ENCODE measurements around the gene DTX1.
A peak's percentile ranks its signal among the peaks of the same experiment; 100 is the strongest.

DTX1 gene

GRCh38 chr12:113041560-113041959, 15.0 kb upstream of the DTX1 start:
- no peak for DNase-seq (ENCODE audit: low read depth)
- in situ Hi-C loops (cut with HindIII; ENCODE audit: low sequenced_read_pairs) = no loop called here
- no peak overlapping the region for H3K4me3 ChIP-seq (ENCODE audit: low read depth, low read length)
- TF ChIP-seq, protein P1, sequence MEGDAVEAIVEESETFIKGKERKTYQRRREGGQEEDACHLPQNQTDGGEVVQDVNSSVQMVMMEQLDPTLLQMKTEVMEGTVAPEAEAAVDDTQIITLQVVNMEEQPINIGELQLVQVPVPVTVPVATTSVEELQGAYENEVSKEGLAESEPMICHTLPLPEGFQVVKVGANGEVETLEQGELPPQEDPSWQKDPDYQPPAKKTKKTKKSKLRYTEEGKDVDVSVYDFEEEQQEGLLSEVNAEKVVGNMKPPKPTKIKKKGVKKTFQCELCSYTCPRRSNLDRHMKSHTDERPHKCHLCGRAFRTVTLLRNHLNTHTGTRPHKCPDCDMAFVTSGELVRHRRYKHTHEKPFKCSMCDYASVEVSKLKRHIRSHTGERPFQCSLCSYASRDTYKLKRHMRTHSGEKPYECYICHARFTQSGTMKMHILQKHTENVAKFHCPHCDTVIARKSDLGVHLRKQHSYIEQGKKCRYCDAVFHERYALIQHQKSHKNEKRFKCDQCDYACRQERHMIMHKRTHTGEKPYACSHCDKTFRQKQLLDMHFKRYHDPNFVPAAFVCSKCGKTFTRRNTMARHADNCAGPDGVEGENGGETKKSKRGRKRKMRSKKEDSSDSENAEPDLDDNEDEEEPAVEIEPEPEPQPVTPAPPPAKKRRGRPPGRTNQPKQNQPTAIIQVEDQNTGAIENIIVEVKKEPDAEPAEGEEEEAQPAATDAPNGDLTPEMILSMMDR (IDR thresholded peaks at IDR 0.05; ENCODE audit: low read depth, low read length, missing control alignments) = no peak

DNA sequence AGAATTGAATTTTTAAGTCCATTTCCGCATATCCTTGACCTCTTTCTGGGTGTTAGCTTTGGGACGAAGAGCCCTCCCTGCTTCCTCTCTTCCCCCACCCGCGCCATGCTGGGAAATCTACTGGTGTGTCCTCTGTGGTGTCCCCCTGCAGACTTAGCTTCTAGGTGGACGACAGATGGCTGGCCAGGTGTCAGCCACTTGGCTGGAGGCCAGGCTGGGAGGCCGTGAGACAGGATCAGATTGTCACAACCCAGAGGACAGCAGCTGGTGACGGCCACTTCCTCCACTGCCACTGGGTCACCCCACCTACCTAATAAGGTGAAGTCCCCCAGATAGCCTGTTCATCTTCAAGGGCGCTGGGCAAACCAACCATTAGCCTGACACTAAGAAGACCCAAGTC, 13.3 kb upstream of the DTX1 start:
- in situ Hi-C loops (cut with HindIII; ENCODE audit: low sequenced_read_pairs) = no loop called here
- TF ChIP-seq, protein P1 (IDR thresholded peaks at IDR 0.05; ENCODE audit: low read depth, low read length, missing control alignments) = no peak
- H3K4me3 ChIP-seq (ENCODE audit: low read depth, low read length) = no peak overlapping the region
- no peak for DNase-seq (ENCODE audit: low read depth)

DNA sequence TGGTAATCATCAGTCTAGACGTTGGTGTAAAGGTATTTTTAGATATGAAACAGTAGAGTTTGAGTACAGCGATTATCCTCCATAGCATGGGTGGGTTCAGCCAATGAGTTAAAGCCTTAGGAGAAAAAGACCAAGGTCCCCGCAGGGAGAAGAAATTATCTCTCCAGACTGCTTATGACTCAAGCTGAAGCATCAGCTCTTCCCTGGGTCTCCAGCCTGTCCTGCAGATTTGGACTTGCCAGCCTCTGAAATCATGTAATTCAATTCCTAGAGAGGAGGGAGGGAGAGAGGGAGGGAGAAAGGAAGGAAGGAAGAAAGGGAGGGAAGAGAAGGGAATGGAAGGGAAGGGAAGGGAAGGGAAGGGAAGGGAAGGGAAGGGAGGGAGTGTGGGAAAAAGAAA, 12.0 kb upstream of the DTX1 start:
- no peak overlapping the region for H3K4me3 ChIP-seq (ENCODE audit: low read depth, low read length)
- TF ChIP-seq, protein P1 (IDR thresholded peaks at IDR 0.05; ENCODE audit: low read depth, low read length, missing control alignments) = no peak
- in situ Hi-C loops (cut with HindIII; ENCODE audit: low sequenced_read_pairs) = no loop called here

GRCh38 chr12:113048716-113049127, 7.8 kb upstream of the DTX1 start:
- no peak overlapping the region for H3K4me3 ChIP-seq (ENCODE audit: low read depth, low read length)
- in situ Hi-C loops (cut with HindIII; ENCODE audit: low sequenced_read_pairs) = no loop called here
- TF ChIP-seq, protein P1 (IDR thresholded peaks at IDR 0.05; ENCODE audit: low read depth, low read length, missing control alignments) = peak; percentile 80
- DNase-seq (ENCODE audit: low read depth) = peak; percentile 45

More for the DNA sequence above, 12.0 kb upstream of the DTX1 start:
- no peak for DNase-seq (ENCODE audit: low read depth)

DNA sequence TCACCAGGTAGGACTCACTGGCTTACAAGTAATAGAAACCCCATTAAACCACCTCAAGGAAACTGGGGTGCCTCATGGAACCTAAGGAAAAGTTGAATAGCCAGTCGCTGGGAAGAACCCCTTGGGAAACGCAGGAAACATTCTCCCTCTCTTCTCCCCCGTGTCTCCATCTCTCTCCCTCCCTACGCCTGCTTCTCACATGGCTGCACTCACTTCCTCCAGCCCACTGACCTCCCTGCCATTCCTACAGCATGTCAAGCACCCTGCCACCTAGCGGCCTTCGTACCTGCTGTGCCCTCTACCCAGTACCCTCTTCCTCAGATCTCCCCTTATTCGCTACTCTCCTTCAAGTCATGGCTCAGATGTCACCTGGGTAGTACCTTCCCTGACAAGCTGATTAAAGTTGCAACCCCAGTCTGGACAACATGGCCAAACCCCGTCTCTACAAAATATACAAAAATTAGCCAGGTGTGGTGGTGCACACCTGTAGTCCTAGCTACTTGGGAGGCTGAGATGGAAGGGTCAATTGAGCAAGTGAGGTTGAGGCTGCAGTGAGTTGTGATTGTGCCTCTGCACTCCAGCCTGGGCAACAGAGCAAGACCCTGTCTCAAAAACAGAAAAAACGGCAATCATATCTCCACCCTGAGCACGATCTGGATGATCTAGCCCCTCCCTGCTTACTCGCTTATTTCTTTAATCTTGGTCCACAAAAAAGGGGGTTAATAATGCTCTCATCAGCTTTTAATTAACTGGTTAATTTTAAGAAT, 6.4 kb upstream of the DTX1 start:
- DNase-seq (ENCODE audit: low read depth) = no peak
- TF ChIP-seq, protein P1 (IDR thresholded peaks at IDR 0.05; ENCODE audit: low read depth, low read length, missing control alignments) = peak; percentile 41
- in situ Hi-C loops (cut with HindIII; ENCODE audit: low sequenced_read_pairs) = loop anchor here (25.0 kb wide), 1 partner anchor 112 kb away; no protein-coding TSS in a partner anchor
- no peak overlapping the region for H3K4me3 ChIP-seq (ENCODE audit: low read depth, low read length)

DNA sequence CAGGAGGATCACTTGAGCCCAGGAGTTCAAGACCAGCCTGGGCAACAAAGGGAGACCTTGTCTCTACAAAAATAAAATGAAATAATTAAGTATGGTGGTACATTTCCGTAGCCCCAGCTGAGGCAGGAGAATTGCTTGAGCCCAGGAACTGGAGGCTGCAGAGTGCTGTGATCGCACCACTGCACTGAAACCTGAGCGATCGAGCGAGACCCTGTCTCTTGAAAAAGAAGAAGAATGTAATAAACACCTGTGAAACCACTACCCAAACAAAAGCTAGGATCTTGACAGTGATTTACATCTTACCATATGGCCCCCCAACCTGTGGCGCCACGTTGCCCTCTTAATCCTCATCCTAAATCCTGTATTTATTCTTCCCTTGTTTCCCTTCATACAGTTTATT, 5.7 kb upstream of the DTX1 start:
- TF ChIP-seq, protein P1 (IDR thresholded peaks at IDR 0.05; ENCODE audit: low read depth, low read length, missing control alignments) = no peak
- DNase-seq (ENCODE audit: low read depth) = no peak
- no peak overlapping the region for H3K4me3 ChIP-seq (ENCODE audit: low read depth, low read length)
- in situ Hi-C loops (cut with HindIII; ENCODE audit: low sequenced_read_pairs) = loop anchor here (25.0 kb wide), 1 partner anchor 112 kb away; no protein-coding TSS in a partner anchor

Data from astrocyte of the cerebellum (primary cell).